Fibroblast of lung (primary cell): ENCODE measurements around the gene VAV2. TPM values are rescaled to one million over a fixed set of nuclear protein-coding genes. Genes with fewer than 3 reads are reported as not detected.

ENCODE experiments used
- DNase-seq, 2 donors: peaks; one replicate each; pipeline versions ENCODE4 v3.0.0 to v3.0.0-alpha.2; 2010; ENCODE audit warnings: low read depth in 2 of 2
- H2AFZ ChIP-seq: 2 replicates; pipeline ENCODE4 v1.5.1; 2012; ENCODE audit warnings: low read length, control low read depth, inconsistent platforms
- H3K27ac ChIP-seq: 2 replicates; pipeline ENCODE4 v1.5.1; 2011; ENCODE audit warnings: low read length, control low read depth; ENCODE audit not compliant: insufficient read depth
- H3K27me3 ChIP-seq: 2 replicates; pipeline ENCODE4 v1.5.1; 2011; ENCODE audit warnings: mild to moderate bottlenecking, low read length; ENCODE audit not compliant: control insufficient read depth, insufficient read depth
- H3K36me3 ChIP-seq: 2 replicates; pipeline ENCODE4 v1.5.1; 2011; ENCODE audit warnings: low read length; ENCODE audit not compliant: control insufficient read depth, insufficient read depth
- H3K4me1 ChIP-seq: 2 replicates; pipeline ENCODE4 v1.5.1; 2011; ENCODE audit warnings: low read length; ENCODE audit not compliant: control insufficient read depth, insufficient read depth; ENCODE audit errors: extremely low read depth
- H3K4me2 ChIP-seq: 2 replicates; pipeline ENCODE4 v1.5.1; 2011; ENCODE audit warnings: low read length, control low read depth; ENCODE audit not compliant: insufficient read depth; ENCODE audit errors: extremely low read depth
- H3K4me3 ChIP-seq, 4 experiments: fragments of 200-600 bp in 1 of 4; sonication (generic) in 1 of 4; replicated peaks in 1 of 4; 2 replicates each; pipeline ENCODE4 v1.5.1; 2011 to 2016; ENCODE audit warnings: low read length in 4 of 4, low read depth in 3 of 4, mild to moderate bottlenecking in 3 of 4, control low read depth in 2 of 4, inconsistent platforms in 1 of 4, mixed read lengths in 1 of 4; ENCODE audit not compliant: insufficient read depth in 1 of 4; ENCODE audit errors: control extremely low read depth in 1 of 4
- H3K79me2 ChIP-seq: 2 replicates; pipeline ENCODE4 v1.5.1; 2012; ENCODE audit warnings: mild to moderate bottlenecking, low read length, inconsistent platforms; ENCODE audit not compliant: control insufficient read depth, insufficient read depth
- H3K9ac ChIP-seq: 2 replicates; pipeline ENCODE4 v1.5.1; 2011; ENCODE audit warnings: mild to moderate bottlenecking, low read length, control low read depth; ENCODE audit not compliant: insufficient read depth
- H3K9me3 ChIP-seq: 2 replicates; pipeline ENCODE4 v1.5.1; 2012; ENCODE audit warnings: low read depth, low read length; ENCODE audit not compliant: control insufficient read depth, insufficient read depth
- H4K20me1 ChIP-seq: 2 replicates; pipeline ENCODE4 v1.5.1; 2011; ENCODE audit warnings: low read length; ENCODE audit not compliant: control insufficient read depth, insufficient read depth; ENCODE audit errors: extremely low read depth
- EZH2 ChIP-seq: IDR thresholded peaks from 2 replicates; pipeline ENCODE4 v1.5.1; 2012; ENCODE audit warnings: low read length, control low read depth, mild to moderate bottlenecking; ENCODE audit errors: missing control alignments
- polyA plus RNA-seq, 2 donors: library from polyadenylated mRNA; depleted of rRNA in 1 of 2; stranded (reverse) in 1 of 2; unstranded in 1 of 2; fragments of >200 nt; gene quantifications; 2 replicates each; pipeline ENCODE4 v1.2.1, GENCODE V29; 2011 to 2012; ENCODE audit warnings: missing spikeins in 1 of 2
- total RNA-seq: library from RNA; depleted of rRNA; stranded (reverse); fragments of >200 nt; gene quantifications from 2 replicates; pipeline ENCODE4 v1.2.1, GENCODE V29; 2014
- TF ChIP-seq, protein P1 (sequence below), 2 donors: IDR thresholded peaks in 1 of 2; conservative IDR thresholded peaks in 1 of 2; 1 replicate in 1 of 2; 2 replicates in 1 of 2; pipeline ENCODE4 v1.5.1; 2011 to 2012; ENCODE audit warnings: low read length in 2 of 2, control low read depth in 1 of 2, inconsistent platforms in 1 of 2, low read depth in 1 of 2, mild to moderate bottlenecking in 1 of 2

Gene VAV2
- total and polyA plus RNA-seq, 2 donors (not counting 1 experiment from before 2014, with no cell fraction given), result 13.7 to 17.7 TPM

DNA sequence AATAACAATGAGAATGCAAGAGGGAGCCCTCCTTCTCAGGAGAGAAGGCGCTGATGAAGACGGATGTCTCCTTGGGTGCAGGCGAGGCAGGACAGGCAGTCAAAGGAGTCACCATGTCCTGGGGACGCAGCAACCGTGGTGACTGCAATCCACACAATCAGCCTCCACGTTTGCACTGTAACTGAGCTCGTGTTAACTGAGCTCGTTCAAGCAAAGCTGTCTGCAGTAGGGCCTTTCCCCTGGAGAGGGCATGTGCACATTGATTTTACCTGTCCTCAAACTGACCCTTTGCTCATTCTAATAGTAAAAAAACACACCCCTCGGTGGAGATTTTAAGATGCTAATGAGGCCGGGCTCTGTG lies 256.7 kb downstream of the VAV2 start:
- Histone ChIP-seq H3K27ac (no peak overlapping the region), H3K4me2 (no peak overlapping the region)
- no peak for TF ChIP-seq EZH2
- TF ChIP-seq, protein P1, sequence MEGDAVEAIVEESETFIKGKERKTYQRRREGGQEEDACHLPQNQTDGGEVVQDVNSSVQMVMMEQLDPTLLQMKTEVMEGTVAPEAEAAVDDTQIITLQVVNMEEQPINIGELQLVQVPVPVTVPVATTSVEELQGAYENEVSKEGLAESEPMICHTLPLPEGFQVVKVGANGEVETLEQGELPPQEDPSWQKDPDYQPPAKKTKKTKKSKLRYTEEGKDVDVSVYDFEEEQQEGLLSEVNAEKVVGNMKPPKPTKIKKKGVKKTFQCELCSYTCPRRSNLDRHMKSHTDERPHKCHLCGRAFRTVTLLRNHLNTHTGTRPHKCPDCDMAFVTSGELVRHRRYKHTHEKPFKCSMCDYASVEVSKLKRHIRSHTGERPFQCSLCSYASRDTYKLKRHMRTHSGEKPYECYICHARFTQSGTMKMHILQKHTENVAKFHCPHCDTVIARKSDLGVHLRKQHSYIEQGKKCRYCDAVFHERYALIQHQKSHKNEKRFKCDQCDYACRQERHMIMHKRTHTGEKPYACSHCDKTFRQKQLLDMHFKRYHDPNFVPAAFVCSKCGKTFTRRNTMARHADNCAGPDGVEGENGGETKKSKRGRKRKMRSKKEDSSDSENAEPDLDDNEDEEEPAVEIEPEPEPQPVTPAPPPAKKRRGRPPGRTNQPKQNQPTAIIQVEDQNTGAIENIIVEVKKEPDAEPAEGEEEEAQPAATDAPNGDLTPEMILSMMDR (conservative IDR thresholded peaks at IDR 0.05 in 1 of 2, IDR thresholded peaks at IDR 0.05 in 1 of 2; ENCODE audit: low read depth in 1 of 2, low read length in 2 of 2), result no peak

DNA sequence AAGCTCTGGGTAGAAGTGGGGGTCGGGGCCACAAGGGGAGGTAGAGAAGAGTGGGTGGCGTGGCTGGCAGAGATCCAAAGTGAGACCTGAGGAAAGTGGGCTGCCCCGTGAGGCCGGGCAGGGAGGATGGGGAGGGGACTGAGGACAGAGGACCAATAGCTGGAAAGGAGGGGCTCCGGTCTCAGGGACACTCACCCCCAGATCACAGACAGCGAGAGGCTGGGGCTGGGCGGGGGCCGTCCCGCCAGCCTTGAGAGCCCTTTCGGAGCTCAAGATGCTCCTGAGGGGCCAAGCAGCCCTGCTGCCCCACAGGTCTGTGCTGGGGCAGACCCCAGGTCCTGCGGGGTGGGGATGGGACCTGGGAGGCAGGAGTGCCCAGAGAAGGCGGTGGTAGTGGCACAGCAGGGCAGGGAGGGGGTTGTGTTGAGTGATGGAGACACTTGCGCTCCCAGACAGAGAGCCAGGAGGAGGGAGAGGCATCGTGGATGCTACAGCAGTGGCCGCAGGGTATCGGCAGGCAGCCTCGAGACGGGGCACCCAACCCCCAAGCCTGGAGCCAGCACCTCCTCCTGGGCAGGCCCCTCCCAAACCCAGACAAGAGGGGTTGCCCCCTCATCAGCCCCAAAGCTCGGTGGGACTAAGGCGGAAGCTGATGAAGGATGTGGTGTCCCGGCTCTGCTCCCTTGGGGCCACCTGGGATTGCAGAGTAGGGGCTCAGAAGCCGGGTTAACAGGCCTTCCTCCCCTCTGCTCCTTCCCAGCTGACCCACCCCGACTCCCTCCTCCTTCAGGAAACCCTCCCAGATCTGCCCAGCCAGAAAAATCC lies 257.3 kb downstream of the VAV2 start:
- Histone ChIP-seq H3K27ac (no peak overlapping the region), H4K20me1 (no peaks in the 10 kb centered on the region), H3K4me2 (no peak overlapping the region), H3K4me1 (peaks cover 4% of the 10 kb centered on the region), H3K9me3 (no peaks in the 10 kb centered on the region), H3K79me2 (no peaks in the 10 kb centered on the region), H3K4me3 (no peak overlapping the region), H3K27me3 (no peaks in the 10 kb centered on the region), H3K36me3 (no peaks in the 10 kb centered on the region), H2AFZ (no peak overlapping the region), H3K9ac (no peak overlapping the region)
- TF ChIP-seq EZH2, result no peak
- TF ChIP-seq, protein P1 (conservative IDR thresholded peaks at IDR 0.05 in 1 of 2, IDR thresholded peaks at IDR 0.05 in 1 of 2; ENCODE audit: low read depth in 1 of 2, low read length in 2 of 2), result no peak
- DNase-seq, result no peak

More for the DNA sequence above, 256.7 kb downstream of the VAV2 start:
- Histone ChIP-seq H3K9ac (no peak overlapping the region), H3K9me3 (no peaks in the 10 kb centered on the region), H3K4me3 (no peak overlapping the region), H3K36me3 (no peaks in the 10 kb centered on the region), H4K20me1 (no peaks in the 10 kb centered on the region), H3K79me2 (no peaks in the 10 kb centered on the region), H3K4me1 (peaks cover 4% of the 10 kb centered on the region), H3K27me3 (no peaks in the 10 kb centered on the region), H2AFZ (no peak overlapping the region)
- DNase-seq, result no peak

DNA sequence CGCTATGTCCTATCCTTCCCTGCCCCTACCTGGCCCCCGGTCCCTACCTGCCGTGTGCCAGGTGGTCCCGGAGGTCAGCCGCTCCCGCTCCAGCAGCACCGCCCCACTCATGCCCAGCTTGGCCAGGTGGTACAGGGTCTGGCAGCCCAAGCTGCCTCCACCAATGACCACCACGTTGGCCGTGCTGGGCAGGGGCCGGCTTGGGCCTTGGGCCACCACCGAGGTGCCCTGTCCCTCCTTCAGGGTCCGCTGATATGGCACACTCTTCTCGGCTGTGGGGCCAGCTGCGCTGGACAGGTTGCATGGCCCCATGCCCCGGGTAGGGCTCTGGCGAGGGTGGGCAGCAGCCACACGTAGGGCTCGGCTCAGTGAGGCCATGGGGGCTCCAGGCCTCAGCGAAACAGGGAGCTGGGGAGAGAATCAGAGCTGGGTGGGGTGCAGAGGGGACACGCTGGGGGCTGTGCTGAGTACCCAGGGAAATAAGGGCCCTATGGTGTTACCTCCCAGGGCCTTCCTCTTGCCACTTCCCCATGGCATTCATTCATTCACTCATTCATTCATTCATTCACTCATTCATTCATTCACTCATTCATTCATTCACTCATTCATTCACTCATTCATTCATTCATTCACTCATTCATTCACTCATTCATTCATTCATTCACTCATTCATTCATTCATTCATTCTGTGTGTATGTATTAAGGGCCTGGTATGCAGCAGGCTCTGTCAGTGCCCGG lies 258.2 kb downstream of the VAV2 start:
- no peaks in the 10 kb centered on the region for H3K27me3 ChIP-seq
- TF ChIP-seq, protein P1 (conservative IDR thresholded peaks at IDR 0.05 in 1 of 2, IDR thresholded peaks at IDR 0.05 in 1 of 2; ENCODE audit: low read depth in 1 of 2, low read length in 2 of 2), result no peak
- no peak for TF ChIP-seq EZH2
- no peak overlapping the region for H3K4me3 ChIP-seq
- H3K9me3 ChIP-seq, result no peaks in the 10 kb centered on the region
- H2AFZ ChIP-seq, result no peak overlapping the region
- H3K36me3 ChIP-seq, result no peaks in the 10 kb centered on the region
- no peak for DNase-seq
- H4K20me1 ChIP-seq, result no peaks in the 10 kb centered on the region
- H3K79me2 ChIP-seq, result no peaks in the 10 kb centered on the region
- no peak overlapping the region for H3K27ac ChIP-seq
- peaks cover 4% of the 10 kb centered on the region for H3K4me1 ChIP-seq
- H3K9ac ChIP-seq, result no peak overlapping the region
- no peak overlapping the region for H3K4me2 ChIP-seq
